ENCODE measurements around the gene FBXO30. TPM values are rescaled to one million over a fixed set of nuclear protein-coding genes. Genes with fewer than 3 reads are reported as not detected.
A peak's percentile ranks its signal among the peaks of the same experiment; 100 is the strongest.

FBXO30 gene
- total RNA-seq, 2 donors from 2014 or later = 8.0 to 20.5 TPM

- DNase-seq (ENCODE audit: low spot score) (no peak), ATAC-seq (ENCODE audit: insufficient number of reproducible peaks, low FRiP score, low read depth) (no peak)
- H3K4me3 ChIP-seq = no peak overlapping the region
- H3K4me1 ChIP-seq (ENCODE audit: control insufficient read depth in 1 of 2, low read depth in 2 of 2) = no peaks in the 10 kb centered on the region
- no peak for TF ChIP-seq CTCF (IDR thresholded peaks at IDR 0.05)
- no peaks in the 10 kb centered on the region for H3K36me3 ChIP-seq
- H3K27ac ChIP-seq = no peak overlapping the region
- H3K27me3 ChIP-seq (replicated peaks; ENCODE audit: insufficient read depth) = no peaks in the 10 kb centered on the region
- H3K9me3 ChIP-seq = no peaks in the 10 kb centered on the region
Measured at GRCh38 chr6:145752638-145753037, 62.0 kb downstream of the FBXO30 start.

- Histone ChIP-seq H3K27ac (no peak overlapping the region), H3K9me3 (no peaks in the 10 kb centered on the region), H3K4me3 (peak overlapping the region; percentile 9), H3K4me1 (ENCODE audit: control insufficient read depth in 1 of 2, low read depth in 2 of 2) (no peaks in the 10 kb centered on the region), H3K36me3 (no peaks in the 10 kb centered on the region), H3K27me3 (replicated peaks; ENCODE audit: insufficient read depth) (no peaks in the 10 kb centered on the region)
- ATAC-seq (ENCODE audit: insufficient number of reproducible peaks, low FRiP score, low read depth) (no peak), DNase-seq (ENCODE audit: low spot score) (no peak)
- TF ChIP-seq CTCF (IDR thresholded peaks at IDR 0.05) = no peak
Measured at GRCh38 chr6:145749632-145750031, 65.0 kb downstream of the FBXO30 start.

- no peak for TF ChIP-seq CTCF (IDR thresholded peaks at IDR 0.05)
Measured at GRCh38 chr6:145745861-145746260, 68.7 kb downstream of the FBXO30 start.

GRCh38 chr6:145744619-145745018 is 70.0 kb downstream of the FBXO30 start:
- no peak for ATAC-seq (ENCODE audit: insufficient number of reproducible peaks, low FRiP score, low read depth)
- H3K9me3 ChIP-seq = no peaks in the 10 kb centered on the region
- no peak overlapping the region for H3K4me3 ChIP-seq
- no peaks in the 10 kb centered on the region for H3K27me3 ChIP-seq (replicated peaks; ENCODE audit: insufficient read depth)
- no peaks in the 10 kb centered on the region for H3K4me1 ChIP-seq (ENCODE audit: control insufficient read depth in 1 of 2, low read depth in 2 of 2)
- DNase-seq (ENCODE audit: low spot score) = no peak
- H3K27ac ChIP-seq = no peak overlapping the region
- H3K36me3 ChIP-seq = no peaks in the 10 kb centered on the region
- no peak for TF ChIP-seq CTCF (IDR thresholded peaks at IDR 0.05)

More at GRCh38 chr6:145745861-145746260, 68.7 kb downstream of the FBXO30 start:
- Histone ChIP-seq H3K36me3 (no peaks in the 10 kb centered on the region), H3K27me3 (replicated peaks; ENCODE audit: insufficient read depth) (no peaks in the 10 kb centered on the region), H3K9me3 (no peaks in the 10 kb centered on the region), H3K4me3 (no peak overlapping the region), H3K27ac (no peak overlapping the region), H3K4me1 (ENCODE audit: control insufficient read depth in 1 of 2, low read depth in 2 of 2) (no peaks in the 10 kb centered on the region)
- ATAC-seq (ENCODE audit: insufficient number of reproducible peaks, low FRiP score, low read depth) (no peak), DNase-seq (ENCODE audit: low spot score) (no peak)

Other genes with a start within 250 kb of the FBXO30 start
- gene EPM2A, start 79.3 kb downstream of the FBXO30 start, total RNA-seq = 10 to 100 TPM; 26.5 to 45.4 TPM
- 10 to 100 TPM; 22.5 to 35.2 TPM for gene SHPRH, start 149.6 kb upstream of the FBXO30 start, total RNA-seq
- under 1 TPM in 1 of 2 donors, not detected in 1; 0.54 TPM for gene GRM1, start 214.3 kb upstream of the FBXO30 start, total RNA-seq

Measured in thoracic aorta (tissue), 2 donors.